GM18870 (cell line): Measurements from ENCODE around the gene ANKS6.

Source experiments
- ATAC-seq: cut with Tn5 transposase; IDR thresholded peaks from one replicate; pipeline ENCODE4 v1.9.1; 2021; ENCODE audit warnings: moderate library complexity; ENCODE audit not compliant: unreplicated experiment

Gene ANKS6

GRCh38 chr9:98791608-98792490 lies 4.5 kb downstream of the ANKS6 start:
- no peak for ATAC-seq

GRCh38 chr9:98790842-98791607 lies 5.3 kb downstream of the ANKS6 start:
- ATAC-seq, result no peak

GRCh38 chr9:98790134-98790841 lies 6.1 kb downstream of the ANKS6 start:
- ATAC-seq, result no peak

- no peak for ATAC-seq
These were observed 6.7 kb downstream of the ANKS6 start for GRCh38 chr9:98789483-98790133.

GRCh38 chr9:98787766-98788335 lies 8.5 kb downstream of the ANKS6 start:
- no peak for ATAC-seq

GRCh38 chr9:98786750-98787510 lies 9.4 kb downstream of the ANKS6 start:
- no peak for ATAC-seq

- ATAC-seq, result no peak
These were observed 11.2 kb downstream of the ANKS6 start for GRCh38 chr9:98784831-98785806.

- ATAC-seq, result no peak
These were observed 12.7 kb downstream of the ANKS6 start for GRCh38 chr9:98783518-98784226.

GRCh38 chr9:98781588-98782383 lies 14.6 kb downstream of the ANKS6 start:
- ATAC-seq, result no peak

GRCh38 chr9:98780059-98780749 lies 16.2 kb downstream of the ANKS6 start:
- ATAC-seq, result no peak

GRCh38 chr9:98778711-98779530 lies 17.4 kb downstream of the ANKS6 start:
- no peak for ATAC-seq

- no peak for ATAC-seq
These were observed 18.1 kb downstream of the ANKS6 start for GRCh38 chr9:98778251-98778650.

- ATAC-seq, result no peak
These were observed 18.7 kb downstream of the ANKS6 start for GRCh38 chr9:98777618-98778017.

GRCh38 chr9:98775831-98776441 lies 20.4 kb downstream of the ANKS6 start:
- ATAC-seq, result no peak

- no peak for ATAC-seq
These were observed 21.6 kb downstream of the ANKS6 start for GRCh38 chr9:98774746-98775145.
